T-helper 2 cell (primary cell): Measurements from ENCODE around the gene CYTH1.
A peak's percentile ranks its signal among the peaks of the same experiment; 100 is the strongest.
"Not testable (repeated sequence)": the region's sequence is repeated elsewhere in the genome, so short reads cannot be mapped to it uniquely, and the experiment has no call there.

ENCODE experiments used
- DNase-seq, 5 experiments: peaks; one replicate each; pipeline versions ENCODE4 v3.0.0 to v3.0.0-alpha.2; 2012 to 2022

CYTH1 gene

GRCh38 chr17:78759203-78759968 lies 22.7 kb downstream of the CYTH1 start:
- peak; percentile 38 to 87 (median 79) for DNase-seq

- DNase-seq = no peak
Observed at GRCh38 chr17:78753316-78754250, 28.5 kb downstream of the CYTH1 start.

- DNase-seq = no peak
Observed at GRCh38 chr17:78751447-78752161, 30.5 kb downstream of the CYTH1 start.

DNA sequence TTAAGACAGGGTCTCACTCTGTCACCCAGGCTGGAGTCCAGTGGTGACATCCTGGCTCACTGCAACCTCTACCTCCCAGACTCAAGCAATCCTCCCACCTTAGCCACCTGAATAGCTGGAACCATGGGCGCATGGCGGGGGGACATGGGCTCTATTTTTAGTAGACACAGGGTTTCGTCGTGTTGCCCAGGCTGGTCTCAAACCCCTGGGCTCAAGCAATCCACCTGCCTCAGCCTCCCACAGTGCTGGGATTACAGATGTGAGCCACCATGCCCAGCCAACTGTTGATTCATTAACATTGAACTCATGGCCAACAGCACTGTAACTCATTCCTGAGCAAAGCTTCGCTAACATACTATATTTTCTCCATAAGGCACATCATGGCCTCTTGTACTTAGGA lies 31.1 kb downstream of the CYTH1 start:
- DNase-seq = not testable (repeated sequence)

DNA sequence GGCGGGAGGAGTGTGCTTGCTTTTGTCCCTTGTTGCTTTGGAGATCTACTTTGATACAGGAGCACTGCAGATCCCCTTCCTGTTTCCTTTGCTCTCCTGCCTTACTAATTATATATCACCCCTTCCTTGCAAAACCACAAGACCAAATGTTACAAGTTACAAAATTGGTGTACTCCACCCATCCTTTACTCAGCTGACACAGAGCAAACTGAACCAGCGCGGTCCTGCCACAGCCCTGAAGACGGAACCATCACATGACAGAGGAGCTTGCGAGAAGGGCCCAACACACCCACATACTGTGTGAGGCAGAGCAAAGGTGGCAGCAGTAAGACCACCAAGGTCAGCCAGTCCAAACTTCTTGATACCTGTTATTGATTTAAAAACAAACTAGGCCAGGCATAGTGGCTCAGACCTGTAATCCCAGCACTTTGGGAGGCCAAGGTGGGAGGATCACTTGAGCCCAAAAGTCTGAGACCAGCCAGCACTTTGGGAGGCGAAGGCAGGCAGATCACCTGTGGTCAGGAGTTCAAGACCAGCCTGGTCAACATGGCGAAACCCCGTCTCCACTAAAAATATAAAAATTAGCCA lies 33.2 kb downstream of the CYTH1 start:
- peak; percentile 23 to 95 (median 73) for DNase-seq

DNA sequence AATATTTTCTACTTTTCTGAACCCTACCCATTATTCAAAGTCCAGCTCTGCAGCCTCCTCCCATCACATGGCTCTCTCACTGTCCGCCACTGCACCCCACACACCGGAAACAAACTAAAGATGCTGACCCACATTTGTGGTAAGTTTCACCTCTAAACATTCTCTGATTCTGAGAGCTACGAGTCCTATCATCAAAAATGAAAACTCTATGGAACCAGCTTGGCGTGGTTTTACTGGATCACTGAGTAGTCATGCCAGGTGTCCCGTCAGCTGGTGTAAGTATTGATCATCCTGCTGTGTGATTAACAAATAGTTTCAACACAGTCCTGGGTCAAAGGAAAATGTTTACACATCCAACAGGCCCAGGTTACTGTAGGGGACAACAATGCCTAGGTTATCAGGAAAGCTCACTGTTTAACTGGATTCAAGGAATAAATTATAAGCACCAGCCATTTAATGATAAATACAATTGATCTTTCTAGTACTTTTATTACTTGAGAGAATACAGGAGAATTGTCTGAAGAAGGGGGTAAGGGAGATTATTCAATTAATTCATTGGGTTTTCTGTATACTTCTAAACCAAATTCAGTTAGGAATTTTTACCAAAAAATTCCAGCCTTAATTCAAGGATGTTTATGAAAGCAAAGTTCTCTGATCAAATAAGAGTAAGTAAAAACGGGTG lies 33.9 kb downstream of the CYTH1 start:
- DNase-seq = peak in 2 of 5 experiments; percentile 46 to 65

GRCh38 chr17:78747488-78747887 lies 34.6 kb downstream of the CYTH1 start:
- DNase-seq = no peak

DNA sequence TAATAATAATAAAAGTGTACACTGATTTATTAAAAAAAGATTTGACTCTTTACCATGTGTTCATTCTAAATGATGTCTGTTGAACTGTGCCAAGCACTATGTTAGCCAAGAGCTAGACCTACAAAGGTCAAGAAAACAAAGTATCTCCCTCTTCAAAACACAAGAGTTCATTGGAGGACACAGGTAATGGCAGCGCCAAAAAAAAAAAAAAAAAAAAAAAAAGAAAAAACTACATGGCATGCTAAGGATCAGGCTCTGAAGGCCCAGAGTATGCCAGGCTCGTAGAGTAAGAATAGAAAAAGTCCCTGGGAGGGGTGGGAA lies 35.2 kb downstream of the CYTH1 start:
- no peak for DNase-seq

DNA sequence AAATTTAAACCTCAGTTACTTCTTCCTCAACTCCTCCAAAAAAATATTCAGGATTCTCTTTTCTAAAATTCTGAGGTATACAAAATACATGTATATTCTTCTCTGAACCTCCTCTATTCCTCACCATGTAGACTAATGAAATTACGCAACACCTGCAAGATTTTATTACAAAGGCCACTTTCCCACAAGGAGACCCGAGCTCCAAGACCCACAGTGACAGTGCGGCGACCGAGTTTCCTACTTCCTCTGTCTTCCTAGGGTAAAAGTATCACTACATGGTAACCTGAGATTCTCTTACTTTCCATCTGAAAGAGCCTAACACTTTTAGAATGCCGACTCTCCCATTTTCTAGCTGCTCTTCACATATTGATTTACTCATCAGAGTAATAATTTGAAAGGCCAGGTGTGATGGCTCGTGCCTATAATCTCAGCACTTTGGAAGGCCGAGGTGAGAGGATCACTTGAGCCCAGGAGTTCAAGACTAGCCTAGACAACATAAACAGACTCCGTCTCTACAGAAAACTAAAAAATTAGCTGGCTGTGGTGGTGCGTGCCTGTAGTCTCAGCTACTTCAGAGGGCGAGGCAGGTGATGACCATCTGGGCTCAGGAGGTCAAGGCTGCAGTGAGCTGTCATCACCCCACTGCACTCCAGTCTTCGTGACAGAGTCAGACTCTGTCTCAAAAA lies 35.7 kb downstream of the CYTH1 start:
- DNase-seq = no peak

DNA sequence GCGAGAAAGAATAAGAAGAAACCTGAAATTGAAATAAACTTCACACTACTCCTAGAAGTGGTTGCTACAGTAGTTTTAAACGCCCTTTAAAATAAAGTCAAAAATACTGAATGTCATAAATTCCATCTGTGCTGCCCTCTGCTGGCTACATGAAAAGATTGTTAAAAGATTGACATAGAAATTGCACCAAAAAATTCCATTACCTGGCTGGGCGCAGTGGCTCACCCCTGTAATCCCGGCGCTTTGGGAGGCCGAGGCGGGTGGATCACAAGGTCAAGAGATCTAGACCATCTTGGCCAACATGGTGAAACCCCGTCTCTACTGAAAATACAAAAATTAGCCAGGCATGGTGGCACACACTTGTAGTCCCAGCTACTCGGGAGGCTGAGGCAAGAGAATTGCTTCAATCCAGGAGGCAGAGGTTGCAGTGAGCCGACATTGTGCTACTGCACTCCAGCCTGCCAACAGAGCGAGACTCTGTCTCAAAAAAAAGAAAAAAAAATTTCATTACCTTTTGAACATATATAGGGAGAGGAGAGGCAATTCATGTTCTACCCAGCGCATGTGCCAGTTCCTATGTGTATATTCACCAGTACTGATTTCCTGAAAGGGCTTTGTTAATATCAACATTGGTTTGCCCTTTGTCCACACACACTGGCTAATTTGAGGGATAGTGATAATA lies 36.5 kb downstream of the CYTH1 start:
- DNase-seq = peak in 2 of 5 experiments; percentile 23 to 59

GRCh38 chr17:78742901-78743300 lies 39.2 kb downstream of the CYTH1 start:
- DNase-seq = no peak

DNA sequence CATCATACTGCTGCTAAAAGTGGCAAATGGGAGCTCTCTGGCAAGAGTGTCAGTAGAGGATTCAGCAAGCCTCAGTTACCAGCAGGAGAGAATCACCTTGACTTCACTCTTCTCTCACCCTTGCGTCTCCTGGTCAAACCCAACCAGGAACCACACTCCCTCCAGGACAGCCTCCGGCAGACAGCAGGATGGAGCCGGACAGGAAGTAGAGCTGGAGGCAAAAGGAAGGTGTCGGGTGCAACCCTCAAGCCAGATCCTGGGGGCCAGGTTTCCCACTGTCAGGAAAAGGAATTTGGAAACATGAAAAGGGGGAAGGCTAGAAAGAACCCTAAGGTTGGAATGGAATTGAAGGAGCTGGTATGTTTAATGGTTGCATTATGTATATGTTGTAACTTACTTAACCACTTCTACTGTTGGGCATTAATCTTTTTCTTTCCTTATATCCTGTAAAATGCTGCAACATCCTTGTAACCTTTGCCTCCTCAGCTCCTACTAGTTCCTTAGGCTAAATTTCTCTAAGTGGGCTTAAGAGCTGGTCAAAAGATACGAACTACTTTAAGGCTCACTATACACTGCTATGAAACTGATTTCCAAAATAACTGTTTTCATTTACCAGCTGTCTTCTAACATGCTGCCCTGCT lies 40.3 kb downstream of the CYTH1 start:
- DNase-seq = no peak

DNA sequence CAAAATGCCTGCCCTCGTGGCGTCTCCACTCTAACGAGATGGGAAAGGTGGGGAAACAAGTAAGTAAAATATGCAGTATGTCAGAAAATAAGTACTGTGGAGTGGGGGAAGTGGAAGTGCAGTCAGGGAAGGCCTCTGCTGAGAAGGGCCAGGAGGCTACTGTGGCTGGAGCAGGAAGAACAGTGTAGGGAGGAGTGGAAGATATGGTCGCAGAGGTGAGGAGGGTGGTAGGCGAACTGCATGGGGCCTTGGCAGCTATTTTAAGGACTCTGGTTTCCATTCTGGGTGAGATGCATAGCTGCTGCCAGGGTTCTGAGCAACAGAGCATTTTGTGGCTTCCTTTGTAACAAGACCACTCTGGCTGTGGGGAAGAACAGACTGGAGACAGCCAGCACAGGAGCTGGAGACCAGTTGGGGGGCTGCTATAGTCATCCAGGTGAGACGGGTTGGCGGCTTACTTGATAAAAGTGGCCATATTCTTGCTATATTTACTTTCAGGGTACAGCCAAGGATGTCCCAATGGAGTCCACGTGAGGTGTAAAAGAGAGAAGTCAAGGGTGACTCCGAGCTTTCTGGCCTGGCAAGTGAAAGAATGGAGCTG lies 42.6 kb downstream of the CYTH1 start:
- no peak for DNase-seq

GRCh38 chr17:78738698-78739097 lies 43.4 kb downstream of the CYTH1 start:
- no peak for DNase-seq

DNA sequence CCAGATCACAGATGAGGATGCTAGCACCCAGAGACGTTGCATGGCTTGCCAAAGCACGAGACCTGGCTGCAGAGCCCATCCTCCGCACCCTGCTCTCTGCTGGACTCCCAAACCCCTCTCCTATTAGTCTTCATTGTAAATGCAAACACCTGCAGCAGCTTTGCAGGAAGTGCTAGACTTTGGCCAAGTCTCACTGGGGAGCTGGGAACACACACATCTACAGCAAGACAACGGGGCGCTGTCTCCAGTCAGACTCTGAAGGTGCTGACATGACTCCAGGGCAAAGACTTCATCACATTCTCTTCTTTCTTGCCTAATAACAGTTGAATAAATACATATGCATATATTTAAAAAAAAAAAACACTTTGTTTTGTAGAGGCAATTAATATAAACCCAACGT lies 43.8 kb downstream of the CYTH1 start:
- no peak for DNase-seq

DNA sequence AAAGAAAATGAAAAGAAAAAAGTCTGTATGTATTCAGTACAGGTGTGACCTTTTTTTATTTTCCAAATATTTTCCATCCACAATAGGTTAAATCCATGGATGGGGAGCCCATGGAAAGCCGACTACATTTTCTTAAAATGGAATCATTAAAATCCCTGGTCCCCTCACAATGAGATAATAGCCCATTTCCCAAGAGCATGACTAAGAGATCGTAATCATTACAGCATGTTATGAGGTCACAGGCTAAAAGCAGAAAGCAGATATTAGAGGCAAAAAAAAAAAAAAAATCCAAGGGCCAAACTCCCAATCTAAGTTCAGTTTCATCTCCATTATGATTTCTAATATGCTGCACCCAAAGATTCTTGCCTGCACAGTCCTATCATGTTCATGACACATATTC lies 44.7 kb downstream of the CYTH1 start:
- DNase-seq = no peak

- DNase-seq = peak; percentile 38 to 75 (median 67)
Observed at GRCh38 chr17:78736526-78737079, 45.5 kb downstream of the CYTH1 start.

DNA sequence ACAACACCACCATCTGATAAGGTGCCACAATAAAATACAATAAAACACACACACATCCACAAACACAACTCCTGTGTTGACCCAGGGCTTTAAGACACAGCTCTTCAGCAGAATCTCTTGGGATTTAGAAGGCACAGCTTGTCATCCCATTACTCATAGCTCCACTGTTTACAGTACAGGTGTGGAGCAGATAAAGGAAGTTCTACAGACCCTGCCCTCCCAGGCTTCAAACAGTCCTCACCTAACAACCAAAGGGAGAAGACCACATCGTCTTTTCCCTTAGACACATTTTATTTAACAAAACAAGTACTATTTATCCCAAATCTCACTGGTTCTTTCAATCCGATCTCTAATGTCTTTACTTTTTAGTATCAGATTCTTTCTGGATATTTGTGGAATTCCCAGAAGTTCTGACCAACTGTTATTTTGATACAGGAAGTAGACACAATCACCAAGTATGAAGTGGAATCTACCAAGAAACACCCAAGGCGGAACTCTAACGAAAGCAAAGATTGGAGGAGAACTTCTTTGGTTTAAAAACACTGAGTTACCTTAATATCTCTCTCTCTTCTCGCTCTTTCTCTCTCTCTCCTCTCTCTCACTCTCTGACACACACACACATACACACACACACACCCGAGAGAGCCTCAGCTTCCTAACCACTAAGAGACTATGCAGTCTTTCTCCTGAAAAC lies 46.1 kb downstream of the CYTH1 start:
- DNase-seq = peak in 1 of 5 experiments; percentile 76
